GM18499 (cell line): ENCODE measurements around the gene CDKN1C.

Experiments used
- ATAC-seq: cut with Tn5 transposase; IDR thresholded peaks from one replicate; pipeline ENCODE4 v1.9.1; 2021; ENCODE audit warnings: moderate number of reproducible peaks; ENCODE audit not compliant: insufficient read depth, unreplicated experiment

Gene CDKN1C

DNA sequence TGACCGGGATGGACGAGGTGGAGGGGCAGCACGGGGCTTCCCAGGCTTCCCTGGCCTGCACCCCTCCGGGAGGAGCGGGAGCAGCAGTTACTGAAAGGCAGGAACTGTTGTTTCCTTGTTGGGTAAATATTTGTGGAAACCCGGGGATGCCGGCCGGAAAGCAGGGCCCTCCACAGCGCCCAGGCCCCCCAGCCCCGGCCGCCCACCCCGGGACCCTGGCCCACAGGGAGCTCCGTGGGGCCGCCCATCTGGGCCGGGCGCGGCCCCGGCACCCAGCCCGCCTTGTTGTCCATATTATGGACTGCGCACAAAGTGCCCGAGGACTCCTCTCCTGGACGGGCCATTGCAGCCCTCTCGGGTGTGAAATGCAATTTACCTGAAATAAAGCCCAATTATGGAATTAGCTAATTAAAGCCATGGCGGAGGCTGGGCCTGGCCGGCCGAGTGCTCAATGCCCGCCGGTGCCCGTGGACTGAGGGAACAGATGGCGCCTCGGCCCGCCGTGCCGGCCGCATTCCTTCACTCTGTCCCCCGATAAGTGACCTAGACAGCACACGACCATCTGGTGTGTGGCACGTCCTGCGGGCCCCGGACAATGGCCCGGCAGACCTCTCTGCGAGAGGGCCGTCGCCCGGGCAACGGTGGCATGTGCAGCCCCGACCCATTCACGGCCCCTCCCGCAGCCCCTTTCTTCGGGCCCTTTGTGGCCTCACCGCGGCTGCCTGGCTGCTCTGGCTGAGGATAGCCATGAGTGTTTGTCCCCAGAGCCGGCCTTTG is 35.4 kb downstream of the CDKN1C start:
- no peak for ATAC-seq

GRCh38 chr11:2848497-2848896 is 37.1 kb downstream of the CDKN1C start:
- no peak for ATAC-seq

DNA sequence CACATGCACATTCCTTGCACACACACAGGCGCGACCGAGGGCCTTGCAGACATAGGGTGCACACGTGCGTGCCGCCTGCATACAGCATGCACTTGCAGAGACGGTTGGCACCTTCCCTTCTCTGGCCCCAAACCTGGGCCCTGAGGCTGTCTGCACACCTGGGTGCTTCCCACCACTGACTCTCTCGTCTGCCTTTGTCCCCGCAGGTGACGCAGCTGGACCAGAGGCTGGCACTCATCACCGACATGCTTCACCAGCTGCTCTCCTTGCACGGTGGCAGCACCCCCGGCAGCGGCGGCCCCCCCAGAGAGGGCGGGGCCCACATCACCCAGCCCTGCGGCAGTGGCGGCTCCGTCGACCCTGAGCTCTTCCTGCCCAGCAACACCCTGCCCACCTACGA is 38.0 kb downstream of the CDKN1C start:
- ATAC-seq, result no peak

- ATAC-seq, result no peak
Observed at GRCh38 chr11:2846470-2846869, 39.1 kb downstream of the CDKN1C start.

- no peak for ATAC-seq
Observed at GRCh38 chr11:2846056-2846455, 39.5 kb downstream of the CDKN1C start.

DNA sequence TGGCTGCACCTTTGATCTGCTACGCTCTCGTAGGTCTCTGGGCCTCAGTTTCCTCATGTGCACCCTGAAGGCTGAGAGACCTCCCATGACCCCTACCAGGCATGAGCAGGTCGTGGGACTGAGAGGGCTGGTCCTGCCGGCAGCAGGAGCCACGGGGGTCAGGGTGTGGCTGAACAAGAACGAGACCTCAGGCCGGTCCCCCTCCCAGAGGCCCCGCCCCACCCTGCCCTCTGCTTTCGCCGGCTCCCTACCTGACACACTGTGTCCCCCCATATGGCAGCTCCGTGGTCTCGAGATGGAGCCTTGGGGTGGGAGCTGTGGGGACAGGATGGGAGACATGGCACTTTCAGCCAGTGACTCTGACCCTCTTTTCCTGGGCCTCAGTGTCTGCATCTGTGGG is 40.6 kb downstream of the CDKN1C start:
- ATAC-seq, result no peak

DNA sequence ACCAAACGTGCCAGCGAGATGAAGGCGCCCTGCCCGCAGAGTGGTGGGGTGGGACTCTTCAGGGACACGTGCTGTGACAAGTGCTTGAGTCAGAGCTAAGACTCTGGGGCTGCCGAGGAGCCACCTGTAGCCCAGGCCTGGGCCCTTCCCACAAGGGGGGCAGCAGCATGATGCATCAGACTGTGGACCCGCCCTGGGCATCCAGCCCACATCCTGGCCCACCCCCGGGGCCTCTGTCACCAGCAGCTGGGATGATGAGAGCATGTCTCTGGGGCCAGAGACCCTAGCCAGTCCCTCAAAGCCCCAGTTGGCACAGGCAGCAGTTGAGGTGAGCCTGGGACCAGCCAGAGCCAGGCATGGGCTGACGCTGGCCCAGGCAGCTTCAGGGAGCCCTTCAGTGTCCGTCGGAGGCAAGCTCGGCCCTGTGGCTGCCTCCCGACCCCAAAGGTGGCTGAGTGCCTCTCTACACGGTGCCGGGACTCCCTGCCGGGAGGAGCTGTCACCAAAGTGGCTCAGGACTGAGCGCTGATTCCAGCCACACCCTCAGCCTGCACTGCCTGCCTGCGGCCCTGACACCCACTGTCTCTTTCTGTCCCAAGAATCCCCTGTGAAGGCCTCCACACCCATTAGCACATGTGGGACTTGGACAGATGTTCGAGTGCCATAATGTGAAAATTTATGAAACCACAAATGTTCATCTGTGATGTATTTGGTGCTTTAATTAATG is 41.3 kb downstream of the CDKN1C start:
- no peak for ATAC-seq

DNA sequence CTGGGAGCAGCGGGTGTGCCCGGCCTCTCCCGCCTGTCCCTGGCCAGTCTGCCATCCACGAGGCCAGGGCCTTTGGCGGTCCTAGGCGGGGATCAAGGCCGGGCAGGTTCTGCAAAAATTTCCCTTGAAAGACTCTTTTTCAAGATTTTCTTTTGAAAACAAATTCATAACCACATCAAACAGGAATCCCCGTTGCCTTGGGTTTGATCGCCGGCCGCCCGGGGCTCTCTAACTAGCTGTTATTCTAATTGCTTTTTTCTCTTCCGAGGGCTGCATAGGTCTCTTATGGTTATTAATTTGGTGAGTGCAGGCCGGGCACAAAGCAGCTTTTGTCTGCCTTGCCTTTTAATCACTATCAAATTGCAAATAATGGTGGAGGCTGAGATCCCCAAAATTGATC is 42.0 kb downstream of the CDKN1C start:
- ATAC-seq, result no peak

- no peak for ATAC-seq
Observed at GRCh38 chr11:2842876-2843275, 42.7 kb downstream of the CDKN1C start.

GRCh38 chr11:2841411-2842190 is 44.0 kb downstream of the CDKN1C start:
- no peak for ATAC-seq

DNA sequence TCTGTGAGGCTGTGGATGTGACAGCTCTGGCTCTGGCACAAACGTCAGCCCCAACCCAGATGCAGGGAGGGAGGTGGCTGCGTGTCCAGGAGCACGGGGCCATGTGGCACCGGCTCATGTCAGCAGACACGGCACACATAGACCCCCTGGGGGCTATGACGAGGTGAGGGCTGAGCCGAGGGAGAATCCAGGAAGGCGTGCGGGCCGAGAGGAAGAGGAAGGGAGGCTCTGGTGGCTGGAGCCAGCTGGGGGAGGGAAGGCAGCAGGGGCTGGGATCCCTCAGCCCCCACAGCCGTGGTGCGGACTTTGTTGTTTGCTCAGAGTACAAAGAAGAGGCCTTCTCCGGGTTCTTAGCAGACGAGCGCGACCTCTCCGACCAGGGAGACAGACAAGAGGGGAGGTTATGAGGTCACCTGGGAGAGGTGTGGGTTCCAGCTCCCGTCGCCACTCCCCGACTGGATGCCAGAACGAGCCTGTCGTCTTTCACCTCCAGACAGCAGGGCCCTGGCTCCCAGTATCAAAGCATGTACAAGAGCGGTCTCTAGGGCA is 46.1 kb downstream of the CDKN1C start:
- no peak for ATAC-seq

- no peak for ATAC-seq
Observed at GRCh38 chr11:2838676-2839294, 46.8 kb downstream of the CDKN1C start.

DNA sequence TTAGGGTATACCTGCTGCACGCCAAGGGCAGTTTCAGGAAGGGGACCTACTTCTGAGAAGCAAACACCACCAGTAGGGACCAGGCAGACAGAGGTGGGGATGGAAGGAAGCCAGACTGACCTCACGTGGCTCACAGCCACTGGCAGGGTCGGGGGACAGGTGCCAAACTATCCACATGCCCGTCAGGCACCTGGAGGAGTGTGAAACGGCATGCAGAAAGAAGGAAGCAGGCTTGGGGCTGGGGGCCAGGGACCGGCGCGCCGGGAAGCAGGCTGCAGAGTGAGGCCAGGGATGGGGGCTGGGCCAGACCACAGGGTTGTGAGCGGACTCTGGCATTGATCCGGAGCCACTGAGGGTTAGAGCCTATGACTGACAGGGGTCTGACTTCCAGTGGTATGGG is 47.5 kb downstream of the CDKN1C start:
- ATAC-seq, result no peak

GRCh38 chr11:2837651-2838050 is 47.9 kb downstream of the CDKN1C start:
- no peak for ATAC-seq

- ATAC-seq, result no peak
Observed at GRCh38 chr11:2837096-2837601, 48.4 kb downstream of the CDKN1C start.

DNA sequence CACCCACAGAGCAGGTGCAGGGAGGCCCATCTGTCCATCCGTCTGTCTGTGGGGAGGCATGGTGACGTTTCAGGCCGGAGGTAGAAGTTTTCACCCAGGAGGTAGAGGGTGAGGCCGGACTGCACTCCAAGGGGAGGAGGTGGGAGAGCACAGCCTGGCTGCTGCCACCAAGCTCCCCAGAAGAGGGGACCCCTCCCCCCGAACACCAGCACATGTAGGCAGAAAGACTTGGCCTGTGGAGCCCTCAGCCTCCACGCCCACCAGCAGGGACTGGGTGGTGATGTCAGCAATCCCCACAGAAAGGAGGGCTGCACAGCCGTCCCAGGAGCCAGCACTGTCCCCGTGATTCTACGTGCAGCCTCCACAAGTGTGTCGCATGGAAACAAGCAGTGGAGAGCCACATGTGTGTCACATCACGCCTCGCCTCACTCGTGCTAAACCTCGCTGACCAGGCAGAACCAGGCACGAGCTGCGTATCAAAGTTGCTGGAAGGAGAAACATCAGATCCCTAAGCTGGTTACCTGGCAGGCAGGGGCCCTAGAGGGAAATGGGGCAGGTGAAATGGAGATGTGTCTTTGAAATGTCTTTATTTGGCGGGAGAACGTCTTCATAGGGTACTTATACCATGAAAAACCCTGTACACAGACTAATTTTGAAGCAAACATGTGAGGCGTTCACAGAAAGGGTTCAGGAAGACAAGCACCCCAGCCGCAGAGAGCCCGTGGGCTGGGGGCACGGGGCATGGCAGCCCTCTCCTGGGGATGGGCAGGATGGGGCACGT is 49.1 kb downstream of the CDKN1C start:
- ATAC-seq, result no peak

DNA sequence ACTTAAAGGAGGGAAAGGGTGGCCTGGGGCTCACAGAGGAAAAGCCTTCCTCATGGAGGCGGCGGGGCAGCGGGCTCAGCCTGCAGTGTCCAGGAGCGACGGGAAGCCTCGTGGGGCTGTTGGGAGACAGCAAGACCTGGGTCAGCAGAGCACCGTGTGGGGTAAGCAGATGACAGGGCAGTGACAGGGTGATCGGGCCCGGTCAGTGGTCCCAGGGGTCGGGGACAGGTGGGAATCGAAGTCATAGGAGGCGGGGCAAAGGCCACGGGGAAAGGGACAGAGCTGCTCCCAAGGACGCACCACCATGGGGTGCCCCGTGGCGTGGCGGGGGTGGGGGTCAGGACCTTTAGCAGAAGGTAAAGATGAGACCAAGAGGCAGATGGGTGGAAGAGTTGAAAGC is 49.8 kb downstream of the CDKN1C start:
- ATAC-seq, result no peak

DNA sequence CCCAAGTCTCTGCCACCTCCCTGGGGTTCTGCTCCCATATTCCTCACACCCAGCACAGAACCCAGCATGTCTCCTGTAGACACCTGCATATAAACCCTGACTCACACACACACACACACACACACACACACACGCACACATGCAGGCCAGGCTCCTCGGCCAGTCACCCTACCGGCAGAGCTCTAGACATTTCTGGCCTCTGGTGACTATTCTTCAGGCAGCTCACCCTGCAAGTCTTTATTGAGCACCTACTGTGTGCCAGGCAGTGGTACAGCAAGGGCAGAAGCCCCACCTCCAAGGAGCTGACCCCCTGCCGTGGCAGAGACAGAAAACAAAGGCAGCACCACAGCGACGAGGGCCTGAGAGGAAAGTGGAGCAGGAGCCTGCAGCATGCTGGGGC is 50.3 kb downstream of the CDKN1C start:
- no peak for ATAC-seq

DNA sequence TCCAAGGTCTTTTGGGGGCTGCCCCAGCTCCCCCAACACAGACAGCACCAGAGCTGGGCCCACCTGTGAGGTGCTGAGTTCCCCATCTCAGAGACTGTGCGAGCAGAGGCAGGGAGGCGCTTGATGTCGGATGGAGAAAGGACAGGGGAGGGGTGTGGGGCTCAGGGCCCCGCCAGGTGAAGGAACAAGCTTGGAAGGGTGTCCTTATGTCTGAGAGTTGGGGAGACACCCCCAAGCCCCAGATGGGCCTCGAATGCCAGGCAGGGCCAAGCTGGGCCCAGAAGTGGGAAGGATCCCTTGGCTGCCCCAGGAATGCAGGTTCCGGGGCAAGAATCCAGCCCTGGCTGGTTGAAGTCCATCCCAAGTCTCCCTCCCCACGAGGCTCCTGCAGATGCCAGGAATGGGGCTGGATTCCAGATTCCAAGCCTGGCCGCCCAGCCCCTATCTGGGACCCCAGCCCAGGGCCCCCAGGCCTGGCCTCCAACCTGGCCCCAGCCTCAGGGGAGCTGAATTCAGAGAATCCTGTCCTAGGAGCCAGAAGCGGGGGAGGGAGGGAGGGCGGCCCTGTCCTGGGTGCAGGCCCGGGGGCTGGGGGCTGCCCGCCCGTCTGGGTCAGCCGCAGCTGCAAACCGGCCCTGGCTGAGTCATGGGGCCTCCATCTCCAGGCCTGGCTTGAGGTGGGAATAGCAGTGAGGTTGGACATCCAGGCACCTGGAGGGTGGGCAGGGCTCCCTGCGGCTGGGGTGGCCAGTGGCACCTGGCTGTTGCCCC is 50.9 kb downstream of the CDKN1C start:
- ATAC-seq, result no peak
